ENCODE data around the gene SND1. TPM values are rescaled to one million over a fixed set of nuclear protein-coding genes. Genes with fewer than 3 reads are reported as not detected.

The SND1 gene
- polyA plus RNA-seq, 1 donor, result 156 TPM

DNA sequence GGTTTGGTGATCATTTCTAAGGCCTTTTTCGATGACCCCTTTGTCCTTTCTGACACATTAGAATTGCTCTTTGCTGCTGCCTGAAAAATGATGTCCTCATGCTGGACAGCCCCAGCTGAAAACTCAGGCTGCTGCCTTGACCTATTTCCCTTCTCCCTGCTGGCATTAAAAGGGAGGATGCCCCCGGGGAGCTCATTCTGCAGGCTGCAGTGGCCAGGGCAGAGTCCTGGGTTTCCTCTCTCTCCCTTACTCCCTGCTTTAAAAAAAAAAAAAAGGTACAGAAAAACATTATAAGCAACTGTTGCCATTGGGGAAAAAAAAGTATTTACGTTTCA lies 343.9 kb downstream of the SND1 start:
- DNase-seq, result no peak

DNA sequence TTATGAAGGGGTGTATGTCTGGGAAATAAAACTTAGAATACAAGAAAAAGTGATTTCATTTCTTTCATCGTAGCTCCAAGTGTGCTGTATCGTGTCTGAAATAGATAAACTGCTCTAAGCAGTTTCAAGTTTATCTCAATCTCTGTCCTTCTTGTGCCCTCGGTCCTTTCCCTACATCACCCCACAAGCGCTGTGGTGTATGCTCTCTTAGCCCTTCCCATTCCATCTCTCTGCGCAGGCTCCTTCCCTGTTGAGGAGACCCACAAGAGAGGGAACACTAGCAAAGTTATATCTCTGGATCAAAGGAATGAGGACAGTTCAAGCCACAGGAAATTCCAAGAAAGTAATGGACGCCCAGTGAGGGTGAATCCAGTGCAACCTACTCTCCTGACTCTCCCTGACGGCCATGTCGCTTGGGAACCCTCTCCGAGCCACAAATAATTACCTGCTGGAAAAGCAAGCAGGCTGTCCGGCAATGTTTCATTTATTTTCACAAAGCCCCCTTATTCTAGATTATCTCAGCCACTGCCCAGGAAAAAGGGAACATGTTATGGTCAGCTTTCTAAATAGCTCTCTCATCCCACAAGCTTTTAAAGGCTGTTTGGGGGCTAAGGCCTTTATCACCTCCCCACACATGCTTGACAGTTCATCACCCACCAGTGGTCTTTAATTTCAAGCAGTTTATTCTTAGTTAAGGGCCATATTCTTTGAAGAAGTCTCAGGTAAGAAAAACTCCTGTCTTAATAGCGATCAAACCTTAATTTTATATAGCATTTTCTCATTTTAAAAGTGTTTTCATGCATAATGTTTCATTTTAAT lies 344.5 kb downstream of the SND1 start:
- DNase-seq, result no peak

DNA sequence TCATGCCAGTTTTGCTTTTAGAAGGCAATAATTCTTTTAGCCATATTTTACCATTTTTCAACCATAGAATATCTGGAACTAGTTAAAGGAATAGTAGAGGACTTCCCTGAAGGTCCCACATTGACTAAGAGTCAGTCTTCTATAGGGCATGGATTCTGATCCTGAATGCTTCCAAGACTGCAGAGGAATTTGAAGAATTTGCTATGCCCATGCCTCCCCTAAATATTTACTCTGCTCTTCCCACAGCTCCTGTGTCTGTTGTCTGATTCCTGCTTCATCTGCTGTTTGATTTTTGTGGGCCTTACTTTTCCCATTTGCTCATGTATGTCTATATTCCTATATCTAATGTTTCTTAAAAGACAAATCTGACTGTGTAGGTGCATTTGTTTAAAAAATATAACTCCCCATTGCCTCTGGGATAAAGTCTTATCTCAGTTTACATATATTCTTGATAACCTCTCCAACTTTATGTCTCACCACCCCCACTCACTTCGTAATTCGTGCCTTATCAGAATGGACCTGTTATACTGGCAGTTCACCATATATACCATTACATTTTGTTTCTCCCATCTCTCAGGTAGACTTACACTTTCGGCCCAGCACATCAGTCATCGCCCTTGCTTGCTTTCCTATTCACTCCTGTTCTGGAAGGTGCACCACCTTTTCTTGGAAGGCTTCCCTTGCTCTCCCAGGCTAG lies 345.4 kb downstream of the SND1 start:
- no peak for DNase-seq

DNA sequence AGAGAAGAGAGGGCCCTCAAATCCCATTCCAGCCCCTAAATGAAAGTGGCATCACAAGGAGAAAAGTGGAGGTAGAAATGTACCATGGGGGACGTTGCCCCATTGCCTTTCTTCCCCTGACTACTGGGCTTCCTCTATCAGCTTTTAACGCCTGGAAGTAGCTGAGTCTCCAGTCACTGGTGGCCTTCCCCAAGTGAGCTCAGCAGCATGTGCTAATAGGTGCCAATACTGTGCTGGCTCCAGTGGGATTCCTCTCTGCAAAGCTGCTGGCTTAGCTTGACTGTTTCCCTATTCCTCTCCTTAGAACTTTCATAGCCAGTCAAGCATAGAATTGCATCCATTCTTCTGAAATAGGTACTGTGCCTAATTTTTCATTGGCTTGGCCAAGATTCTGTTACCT lies 346.7 kb downstream of the SND1 start:
- DNase-seq, result no peak

DNA sequence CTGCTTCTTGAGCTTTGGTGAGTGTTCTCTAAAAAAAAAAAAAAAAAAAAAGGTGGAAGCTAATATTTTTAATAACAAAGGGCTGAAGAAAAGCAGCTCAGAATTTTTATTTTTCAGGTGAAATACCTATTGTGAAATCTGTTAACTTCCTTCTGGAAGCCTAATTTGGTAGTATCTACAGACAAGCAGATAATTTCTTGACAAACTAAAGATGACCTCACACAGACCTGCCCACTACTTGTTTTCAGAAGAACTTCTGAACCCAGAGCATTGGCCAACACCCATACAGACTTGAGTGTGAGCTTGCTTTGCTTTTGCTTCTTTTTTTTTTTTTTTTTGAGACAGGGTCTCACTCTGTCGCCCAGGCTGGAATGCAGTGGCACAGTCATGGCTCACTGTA lies 348.1 kb downstream of the SND1 start:
- no peak for DNase-seq

DNA sequence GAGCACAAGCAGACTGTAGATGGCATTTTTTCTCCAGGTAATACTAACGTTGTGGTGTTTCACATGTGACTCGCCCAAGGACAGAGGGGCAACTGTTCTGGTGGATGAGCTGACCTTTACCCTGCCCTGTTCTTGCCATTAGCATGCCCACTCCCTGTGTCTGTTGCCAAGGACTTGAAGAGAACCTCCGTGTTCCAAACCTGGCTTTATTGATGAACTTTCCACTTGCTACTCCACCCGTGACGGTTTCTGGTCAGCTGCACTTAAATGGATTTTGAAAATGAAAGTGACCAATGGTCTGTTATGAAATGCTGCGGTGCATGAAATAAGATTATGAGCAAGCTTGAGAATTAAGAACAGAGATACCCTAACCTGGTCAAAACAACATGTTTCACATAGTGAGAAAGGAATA lies 348.9 kb downstream of the SND1 start:
- DNase-seq, result no peak

DNA sequence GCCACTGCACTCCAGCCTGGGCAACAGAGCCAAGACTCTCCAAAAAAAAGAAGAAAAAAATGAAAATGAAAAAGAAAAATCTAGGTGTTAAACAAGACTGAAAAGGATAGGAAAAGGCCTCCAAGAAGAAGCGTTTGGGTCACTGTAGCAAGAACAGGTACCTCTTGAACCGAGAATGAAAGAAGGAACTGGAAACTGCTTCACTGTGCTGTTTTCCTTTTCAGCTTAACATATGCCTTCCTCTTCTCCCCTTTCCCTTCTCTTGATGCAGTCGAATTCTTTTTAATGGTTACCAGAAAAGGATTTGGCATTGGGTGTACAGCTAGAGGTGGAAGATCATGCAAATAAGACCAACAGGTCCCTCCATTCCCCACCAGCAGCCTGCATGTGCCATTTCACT lies 351.2 kb downstream of the SND1 start:
- no peak for DNase-seq

DNA sequence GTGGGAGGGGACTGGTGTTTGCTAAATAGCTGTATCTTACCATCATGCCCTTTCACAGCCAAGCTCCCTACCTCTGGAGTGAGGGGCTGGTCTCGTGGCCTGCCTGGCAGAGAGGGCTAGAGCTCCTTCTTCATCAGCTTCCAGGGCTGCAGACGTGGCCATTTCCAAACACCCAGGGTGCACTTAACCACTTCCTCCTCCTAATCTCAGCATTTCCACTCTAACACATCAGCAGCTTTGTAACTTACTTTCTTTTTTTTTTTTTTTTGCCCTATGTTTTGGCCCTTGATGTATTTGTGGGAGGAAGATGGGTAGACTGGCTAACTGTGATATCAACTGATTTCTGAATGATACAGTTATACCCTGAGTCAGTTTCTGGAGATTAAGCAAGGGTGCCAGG lies 351.8 kb downstream of the SND1 start:
- DNase-seq, result no peak

DNA sequence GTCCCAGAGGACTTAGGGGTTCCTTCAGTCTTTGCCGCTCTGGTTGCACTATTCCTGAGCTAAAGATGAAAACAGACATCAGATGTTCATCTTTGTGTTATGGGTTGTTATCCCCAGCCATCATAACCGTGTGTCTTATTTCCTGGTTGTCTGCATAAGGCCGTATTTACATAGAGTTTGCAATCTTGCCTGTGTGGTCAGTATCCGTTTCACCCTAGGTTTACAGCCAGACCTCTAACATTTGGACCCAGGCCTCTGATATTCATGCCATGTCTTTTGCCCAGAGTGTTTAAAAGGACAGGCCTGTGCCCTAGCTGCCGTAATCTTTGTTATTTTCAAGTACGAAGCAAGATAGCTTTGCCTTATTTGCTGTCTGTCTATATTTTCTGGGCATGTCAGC lies 352.6 kb downstream of the SND1 start:
- no peak for DNase-seq

DNA sequence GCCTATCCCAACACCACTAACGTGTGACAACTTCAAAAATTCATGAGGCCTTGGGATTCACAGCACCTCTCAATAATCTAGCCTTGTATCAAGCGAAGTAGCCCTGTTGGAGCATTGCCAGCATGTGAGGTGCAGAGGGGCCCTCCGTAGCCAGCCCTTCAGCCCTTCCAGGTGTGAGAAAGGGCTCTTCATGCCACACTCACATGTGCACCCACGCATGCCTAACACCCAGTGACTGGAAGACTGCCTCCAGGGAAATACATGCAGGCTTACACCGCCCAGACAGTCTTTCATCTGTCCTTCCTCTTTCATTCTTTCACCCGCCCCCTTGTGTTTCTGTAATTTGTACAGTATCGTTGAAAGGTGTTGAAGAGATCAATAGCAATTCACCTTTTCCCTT lies 353.1 kb downstream of the SND1 start:
- DNase-seq, result no peak

DNA sequence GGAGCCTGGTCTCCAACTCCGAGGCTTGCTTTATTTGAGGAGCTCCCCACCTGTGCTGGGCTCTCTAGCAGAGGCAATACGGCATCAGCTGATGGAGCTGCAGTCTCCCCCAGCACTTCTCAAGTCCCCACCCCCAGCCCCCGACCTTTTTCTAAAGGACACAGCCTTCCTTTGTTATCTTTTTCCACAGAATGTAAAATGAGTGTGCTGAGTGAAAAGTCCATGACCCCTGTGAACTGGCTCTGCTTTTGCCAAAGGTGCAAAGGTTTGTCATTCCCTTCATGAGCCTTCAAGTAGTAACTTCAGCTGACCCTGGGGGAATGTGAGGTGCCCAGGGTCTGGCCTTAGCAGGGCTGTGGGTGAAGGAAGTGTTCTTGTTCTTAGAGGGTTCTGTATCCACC lies 353.8 kb downstream of the SND1 start:
- no peak for DNase-seq

DNA sequence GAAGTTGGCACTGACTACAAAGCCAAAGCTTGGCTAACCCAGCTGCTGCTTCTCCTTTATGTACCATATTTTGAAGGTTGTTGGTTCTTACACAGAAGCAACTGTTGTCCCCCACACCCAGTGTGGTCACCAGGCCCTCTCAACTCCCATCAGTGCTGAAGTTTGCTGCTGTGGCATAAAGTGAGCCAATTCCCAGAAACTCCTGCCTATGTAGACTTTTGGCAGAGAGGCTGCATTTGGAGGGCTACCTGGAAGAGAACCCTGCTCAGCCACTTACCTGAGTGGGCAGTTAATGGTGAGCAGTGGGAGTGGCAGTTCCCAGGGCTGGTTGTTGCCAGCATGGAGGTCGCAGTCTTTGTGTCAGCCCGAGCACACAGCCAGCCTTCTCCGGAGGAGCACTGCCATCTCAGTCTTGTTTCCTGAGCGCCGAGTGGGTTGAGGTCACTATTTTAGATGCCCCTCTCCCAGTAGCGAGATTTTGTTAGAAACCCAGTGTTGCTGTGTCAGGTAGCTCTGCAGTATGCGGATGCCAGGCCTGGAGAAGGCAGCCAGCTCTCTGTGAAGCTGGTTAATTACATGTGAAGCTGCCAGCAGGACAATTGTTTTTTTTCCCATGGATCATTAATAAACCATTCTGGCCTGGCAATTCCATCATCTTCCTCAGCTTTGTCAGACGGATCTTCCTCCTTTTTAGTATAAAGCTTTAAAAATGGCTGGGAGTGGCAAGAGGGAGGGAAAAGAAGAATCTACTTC lies 354.7 kb downstream of the SND1 start:
- DNase-seq, result no peak

DNA sequence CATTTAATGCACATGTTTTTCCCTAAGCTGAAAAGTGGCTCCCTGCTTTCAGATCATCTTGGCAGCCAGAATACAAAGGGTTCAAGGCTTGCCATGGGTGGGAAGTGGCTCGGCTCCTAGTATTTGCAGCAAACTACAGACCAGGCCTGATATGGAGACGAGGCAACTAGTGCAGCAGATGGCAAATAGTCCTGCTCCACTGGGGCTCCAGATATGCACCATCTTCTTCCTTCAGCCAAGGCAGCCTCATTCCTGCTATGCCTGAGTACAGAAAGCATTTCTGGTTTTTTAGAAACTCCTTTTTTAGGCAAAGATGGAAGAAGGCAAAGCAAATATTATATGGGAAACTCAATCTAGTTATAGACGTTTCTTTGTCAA lies 355.3 kb downstream of the SND1 start:
- DNase-seq, result no peak

DNA sequence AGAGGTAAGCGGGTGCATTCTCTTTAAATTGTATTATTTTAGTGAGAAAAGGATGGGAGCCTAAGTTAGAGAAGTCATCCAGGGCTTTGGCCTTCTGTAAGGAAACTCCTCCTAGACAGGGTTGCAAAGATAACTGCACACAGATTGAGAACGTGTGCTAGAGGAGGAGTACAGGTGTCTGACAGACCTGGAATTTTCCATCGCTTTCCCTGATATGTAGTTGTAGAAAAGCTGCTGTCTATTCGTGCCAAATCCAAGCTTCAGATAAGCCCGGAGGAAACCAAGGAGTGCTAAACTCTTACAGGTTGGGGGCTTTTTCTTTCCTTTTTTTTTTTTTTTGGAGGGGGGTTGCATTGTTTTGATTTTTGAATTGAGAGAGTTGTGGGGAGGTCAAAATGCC lies 356.1 kb downstream of the SND1 start:
- no peak for DNase-seq

DNA sequence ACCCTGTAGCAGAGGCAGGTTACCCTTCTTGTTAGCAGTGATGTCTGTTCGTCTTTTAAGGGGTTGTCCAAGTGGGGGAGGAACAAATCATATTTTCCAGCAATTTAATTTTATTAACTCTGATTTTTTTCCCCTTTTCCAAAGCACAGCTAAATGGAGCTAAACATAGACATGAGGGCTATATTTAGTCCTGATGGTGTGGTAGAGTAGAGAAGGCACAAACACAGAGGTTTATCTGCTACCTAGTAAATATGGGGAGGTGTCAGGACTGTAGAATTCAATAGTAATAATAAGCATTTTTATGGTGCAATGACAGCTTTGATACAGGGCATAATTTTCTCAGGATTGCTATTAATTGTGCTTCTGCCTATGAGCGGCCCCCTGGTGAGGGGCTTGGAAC lies 356.8 kb downstream of the SND1 start:
- no peak for DNase-seq

DNA sequence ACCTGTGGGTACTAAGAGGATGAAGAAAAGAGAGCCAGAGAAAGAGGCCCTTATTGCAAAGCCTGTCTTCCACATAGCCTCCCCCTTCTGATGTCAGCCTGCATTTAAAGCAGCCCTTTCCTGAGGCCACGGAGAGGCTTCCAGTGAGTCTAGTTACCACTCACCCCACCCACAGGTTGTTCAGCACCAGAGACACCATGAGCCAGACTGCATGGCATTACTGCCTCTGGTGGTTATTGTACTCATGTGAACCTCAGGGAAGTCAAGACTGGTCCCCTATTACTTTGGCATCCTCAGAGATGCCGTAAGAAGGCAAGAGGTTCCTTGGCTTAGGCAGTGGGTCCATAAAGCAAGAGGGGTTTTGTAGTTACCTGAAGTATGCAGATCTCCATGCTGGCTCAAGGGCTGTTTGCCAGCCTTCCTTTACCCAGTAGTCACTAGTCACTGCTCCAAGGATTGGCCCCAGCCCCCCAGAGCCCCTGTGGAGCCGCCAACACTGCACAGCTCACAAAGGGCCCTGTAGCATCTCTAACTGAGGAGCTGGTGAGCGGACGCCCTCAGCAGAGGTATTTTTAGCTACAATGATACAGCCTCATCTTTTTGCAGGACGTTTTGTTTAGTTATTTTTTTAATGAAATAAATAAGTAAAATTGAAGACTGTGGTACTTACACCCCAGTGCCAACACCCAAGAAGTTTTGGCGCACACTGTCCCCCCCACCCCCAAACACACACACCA lies 358.6 kb downstream of the SND1 start:
- no peak for DNase-seq

DNA sequence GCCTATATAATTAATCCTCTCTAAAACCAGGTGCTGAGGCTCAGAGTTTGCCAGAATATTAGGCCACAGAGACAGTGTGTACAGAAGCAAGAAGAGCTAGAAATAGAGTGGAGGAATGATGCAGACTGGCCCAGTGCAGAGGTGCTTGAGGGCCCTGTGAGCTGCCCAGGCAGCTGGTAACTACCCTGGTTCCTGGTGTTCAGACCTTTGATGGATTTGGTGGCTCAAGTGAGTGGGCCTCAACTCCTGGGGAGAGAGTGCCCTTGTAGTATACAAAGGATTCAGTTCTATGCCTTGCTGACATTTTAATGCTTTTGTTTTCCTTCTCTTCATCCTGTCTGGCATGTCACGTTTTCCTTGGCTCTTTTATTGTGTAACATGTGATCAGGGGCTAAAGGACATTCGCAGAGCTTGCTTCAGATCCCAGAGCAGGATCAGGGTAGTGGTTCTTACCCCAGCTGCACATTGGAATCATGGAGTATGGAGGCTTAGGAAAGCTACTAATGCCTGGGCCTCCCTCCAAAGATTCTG lies 359.2 kb downstream of the SND1 start:
- DNase-seq, result no peak

DNA sequence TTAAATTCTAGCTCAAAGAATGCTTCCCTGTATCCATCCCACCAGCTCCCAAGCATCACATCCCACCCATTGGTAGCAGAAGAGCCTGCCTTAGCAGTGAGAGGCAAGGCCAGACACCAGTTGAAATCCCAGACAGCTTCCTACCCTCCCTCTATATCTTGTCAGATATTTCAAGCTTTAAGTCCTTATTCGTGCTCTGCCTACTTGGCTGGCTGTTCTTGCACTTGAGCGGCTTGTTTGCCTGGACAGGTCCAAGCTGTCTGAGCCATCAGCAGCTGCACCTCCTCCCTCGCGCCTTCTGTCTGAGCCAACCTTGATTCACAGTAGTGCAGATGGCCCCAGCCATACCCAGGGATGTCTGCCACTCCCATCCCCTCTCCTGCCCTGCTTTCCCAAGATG lies 362.8 kb downstream of the SND1 start:
- DNase-seq, result no peak

DNA sequence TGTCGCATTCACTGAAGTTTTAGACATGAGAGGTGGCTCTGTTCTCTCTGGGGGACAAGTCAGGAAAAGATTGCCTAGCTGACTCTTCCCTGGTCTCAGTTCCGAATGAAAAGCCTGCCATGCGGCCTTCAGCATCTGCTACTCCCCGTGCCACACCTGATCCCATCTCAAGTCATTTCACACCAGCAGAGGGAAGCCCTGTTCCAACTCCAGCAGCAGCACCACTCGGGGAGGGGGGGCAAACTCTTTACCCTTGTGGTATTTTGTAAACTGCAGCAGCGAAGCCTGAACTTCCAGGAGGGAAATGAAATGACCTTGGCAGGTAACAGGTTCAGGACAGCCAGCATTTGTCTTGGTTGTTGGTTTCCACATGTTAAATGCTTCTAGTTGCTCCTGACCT lies 365.5 kb downstream of the SND1 start:
- DNase-seq, result no peak

DNA sequence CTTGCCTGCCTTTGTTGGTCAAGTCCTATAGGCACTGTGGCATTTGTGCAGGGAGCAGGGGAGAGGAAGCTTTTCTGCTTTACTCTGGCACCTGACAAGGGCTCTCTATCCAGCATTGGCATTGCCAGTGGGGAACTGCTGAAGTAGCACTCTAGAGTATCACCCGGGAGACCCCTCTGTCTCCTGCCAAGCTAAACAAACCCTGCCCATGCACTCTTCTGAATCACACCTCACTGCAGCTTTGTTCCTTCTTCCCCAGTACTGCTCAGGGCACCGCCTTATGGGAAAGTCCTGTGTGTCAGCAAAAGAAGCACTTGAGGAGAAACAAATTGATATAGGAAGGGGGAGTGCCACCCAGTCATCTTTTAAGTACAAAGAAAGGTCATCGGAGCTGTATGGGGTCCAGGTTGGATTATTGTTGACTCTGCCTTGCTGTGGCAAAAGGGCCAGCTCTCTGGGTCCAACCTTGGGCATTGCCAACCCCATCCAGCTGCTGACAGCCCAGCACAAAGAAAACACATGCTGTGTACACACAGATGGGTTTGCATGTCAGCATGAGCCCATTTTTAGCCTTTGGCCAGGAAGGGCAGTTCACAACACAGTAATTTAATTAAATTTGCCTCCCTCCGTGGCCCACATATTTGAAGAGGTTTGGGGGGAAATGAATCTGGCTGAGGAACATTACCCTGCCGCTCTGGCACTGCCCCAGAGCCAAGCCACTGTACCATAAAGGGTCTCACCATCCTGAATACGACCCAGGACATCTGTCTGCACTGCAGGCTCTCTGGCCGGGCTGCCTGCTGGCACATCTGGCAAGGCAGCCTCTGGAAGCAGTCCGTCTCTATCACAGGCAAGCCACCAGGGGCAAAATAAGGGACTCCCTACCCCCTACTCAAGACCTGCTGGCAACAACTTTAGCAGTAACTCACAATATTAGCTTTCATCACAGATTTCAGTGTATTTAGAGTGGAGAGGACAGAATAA lies 366.2 kb downstream of the SND1 start:
- no peak for DNase-seq

DNA sequence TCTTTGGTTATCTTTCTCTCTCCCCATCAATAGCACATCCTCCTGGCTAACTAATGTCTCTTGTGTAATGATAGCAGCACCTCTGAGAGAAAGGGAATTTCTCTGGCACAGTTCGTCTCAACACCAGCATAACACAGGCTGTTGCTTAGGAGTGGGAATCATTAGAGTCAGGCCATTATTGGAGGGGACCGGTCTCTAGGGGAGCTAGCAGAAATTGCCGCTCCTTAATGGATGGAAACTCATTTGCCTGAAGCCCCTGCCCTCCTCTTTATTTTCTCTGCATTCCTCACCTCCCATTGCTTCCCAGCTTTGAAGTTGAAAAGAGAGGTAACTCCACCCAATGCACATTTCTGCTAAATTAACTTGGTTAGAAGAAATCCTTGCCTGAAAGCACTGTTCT lies 367.3 kb downstream of the SND1 start:
- no peak for DNase-seq

Data from left kidney (tissue), 2 donors.